Vagina (tissue), 2 donors: ENCODE measurements around the gene LDLRAD4.

Experiments used
- POLR2A ChIP-seq, 2 donors: fragments of 450-650 bp; IDR thresholded peaks; one replicate each; pipeline ENCODE4 v1.6.1; 2017; ENCODE audit warnings: antibody characterized with exemption in 2 of 2, mild to moderate bottlenecking in 2 of 2, moderate library complexity in 2 of 2
- POLR2AphosphoS5 ChIP-seq, 2 donors: sonication (generic); formaldehyde crosslinking; IDR thresholded peaks; one replicate each; pipeline ENCODE4 v1.9.0; 2017; ENCODE audit warnings: antibody characterized with exemption in 2 of 2, mild to moderate bottlenecking in 2 of 2, low read depth in 1 of 2; ENCODE audit not compliant: insufficient read depth in 1 of 2
- TF ChIP-seq, protein P1 (sequence below), 3 experiments: fragments of 450-650 bp in 2 of 3; fragments of 200-600 bp in 1 of 3; sonication (generic) in 1 of 3; IDR thresholded peaks; one replicate each; pipeline ENCODE4 v1.5.1; 2017 to 2019; ENCODE audit warnings: antibody characterized with exemption in 3 of 3, mild to moderate bottlenecking in 2 of 3, moderate library complexity in 2 of 3

- TF ChIP-seq, protein P1, sequence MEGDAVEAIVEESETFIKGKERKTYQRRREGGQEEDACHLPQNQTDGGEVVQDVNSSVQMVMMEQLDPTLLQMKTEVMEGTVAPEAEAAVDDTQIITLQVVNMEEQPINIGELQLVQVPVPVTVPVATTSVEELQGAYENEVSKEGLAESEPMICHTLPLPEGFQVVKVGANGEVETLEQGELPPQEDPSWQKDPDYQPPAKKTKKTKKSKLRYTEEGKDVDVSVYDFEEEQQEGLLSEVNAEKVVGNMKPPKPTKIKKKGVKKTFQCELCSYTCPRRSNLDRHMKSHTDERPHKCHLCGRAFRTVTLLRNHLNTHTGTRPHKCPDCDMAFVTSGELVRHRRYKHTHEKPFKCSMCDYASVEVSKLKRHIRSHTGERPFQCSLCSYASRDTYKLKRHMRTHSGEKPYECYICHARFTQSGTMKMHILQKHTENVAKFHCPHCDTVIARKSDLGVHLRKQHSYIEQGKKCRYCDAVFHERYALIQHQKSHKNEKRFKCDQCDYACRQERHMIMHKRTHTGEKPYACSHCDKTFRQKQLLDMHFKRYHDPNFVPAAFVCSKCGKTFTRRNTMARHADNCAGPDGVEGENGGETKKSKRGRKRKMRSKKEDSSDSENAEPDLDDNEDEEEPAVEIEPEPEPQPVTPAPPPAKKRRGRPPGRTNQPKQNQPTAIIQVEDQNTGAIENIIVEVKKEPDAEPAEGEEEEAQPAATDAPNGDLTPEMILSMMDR (IDR thresholded peaks at IDR 0.05): no peak
- TF ChIP-seq POLR2A (IDR thresholded peaks at IDR 0.05) (no peak), POLR2AphosphoS5 (IDR thresholded peaks at IDR 0.05; ENCODE audit: insufficient read depth in 1 of 2, low read depth in 1 of 2) (no peak)
Observed at GRCh38 chr18:13510594-13510993, 292.0 kb downstream of the LDLRAD4 start.
